ENCODE results near the gene PTK7. TPM values are rescaled to one million over a fixed set of nuclear protein-coding genes. Genes with fewer than 3 reads are reported as not detected.

PTK7 gene
- total RNA-seq, 1 experiment from 2014 or later = 165 TPM

DNA sequence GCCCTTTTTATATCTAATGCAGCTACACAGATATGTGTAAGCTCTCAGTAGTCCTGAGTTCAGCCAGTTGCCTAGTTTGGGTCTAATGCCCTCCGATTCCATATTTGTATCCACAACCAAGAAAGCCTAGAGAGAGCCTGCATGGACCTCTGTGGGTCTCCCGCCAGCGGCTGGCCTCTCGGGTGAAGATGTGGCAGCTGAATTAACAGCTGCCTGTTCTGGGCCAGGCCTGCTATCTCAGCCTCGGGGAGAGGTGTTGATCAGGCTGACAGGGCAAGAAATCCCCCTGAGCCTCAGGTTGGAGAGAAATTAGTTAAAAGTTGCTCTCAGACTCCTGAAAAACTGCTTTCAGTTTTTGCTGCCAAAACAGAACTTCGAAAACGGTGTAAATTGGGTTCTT lies 19.8 kb downstream of the PTK7 start:
- Mint-ChIP-seq H3K27me3 (ENCODE audit: low read depth) (no peaks in the 10 kb centered on the region), H3K9me3 (no peaks in the 10 kb centered on the region), H3K4me1 (peaks cover 70% of the 10 kb centered on the region), H3K36me3 (no peaks in the 10 kb centered on the region), H3K27ac (peak overlapping the region; percentile 97), H3K4me3 (peak overlapping the region; percentile 8; the same call in 1 of the 2 replicates)
- ChIA-PET POLR2A (interaction anchor here (0.8 to 2.0 kb wide), 3 partner anchors 12 to 20 kb away, joined by 5 to 10 read pairs (median 6); partner anchors contain the start of gene PTK7), CTCF (interaction anchor here (0.6 to 2.0 kb wide), 6 partner anchors 14 to 133 kb away, joined by 3 to 11 read pairs (median 6); partner anchors contain the start of gene DNPH1)
- no peak for TF ChIP-seq EMX1 (CRISPR knock-in tag; IDR thresholded peaks at IDR 0.05)
- no peak for TF ChIP-seq ATF1 (CRISPR knock-in tag; IDR thresholded peaks at IDR 0.05)
- TF ChIP-seq HMGA2 (CRISPR knock-in tag; IDR thresholded peaks at IDR 0.05) = no peak
- ATAC-seq (peak; percentile 9; the same call in 1 of the 2 replicates), DNase-seq (ENCODE audit: low spot score) (no peak)

DNA sequence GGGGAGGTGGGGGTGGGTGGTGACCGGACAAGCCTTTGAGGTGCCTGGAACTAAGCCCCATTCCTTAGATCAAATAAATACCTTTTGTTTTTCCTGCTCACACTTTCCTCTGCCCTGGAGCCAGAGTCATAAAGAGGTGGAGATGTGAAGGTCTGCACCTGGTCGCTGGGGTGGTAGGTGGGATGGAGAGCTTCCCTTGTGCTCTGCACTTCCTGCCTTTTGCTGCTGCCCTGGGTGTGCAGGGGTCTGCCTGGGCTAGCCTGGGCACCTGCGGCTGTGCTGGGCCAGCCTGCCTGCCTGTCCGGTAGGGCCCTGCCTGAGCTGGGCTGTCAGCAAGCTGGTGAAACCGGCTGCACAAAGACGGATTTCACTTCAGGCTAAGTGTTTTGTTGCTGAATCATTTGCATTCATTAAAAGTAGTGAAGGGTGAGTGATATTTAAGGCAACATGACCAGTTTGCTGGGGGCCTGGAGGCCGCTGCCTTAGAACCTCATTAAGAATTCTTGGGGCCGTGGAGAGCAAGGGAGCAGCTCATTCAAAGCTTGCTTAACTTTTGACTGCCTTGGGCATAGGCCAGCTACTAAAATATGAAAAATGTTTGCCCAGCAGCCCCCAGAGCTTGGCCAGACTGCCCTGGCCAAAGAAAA lies 20.5 kb downstream of the PTK7 start:
- TF ChIP-seq ERG (CRISPR knock-in tag; IDR thresholded peaks at IDR 0.05) (no peak), ZNF121 (CRISPR knock-in tag; IDR thresholded peaks at IDR 0.05) (peak; percentile 92)
- CTCF ChIA-PET = interaction anchor here (0.6 to 2.0 kb wide), 9 partner anchors 13 to 132 kb away, joined by 3 to 11 read pairs (median 4); partner anchors contain the start of genes DNPH1 and PTK7
- Mint-ChIP-seq H3K9me3 (no peaks in the 10 kb centered on the region), H3K4me1 (peaks cover 64% of the 10 kb centered on the region), H3K36me3 (no peaks in the 10 kb centered on the region), H3K27ac (peak overlapping the region; percentile 97), H3K4me3 (peak overlapping the region; percentile 10), H3K27me3 (ENCODE audit: low read depth) (no peaks in the 10 kb centered on the region)
- POLR2A ChIA-PET = interaction anchor here (0.8 to 2.0 kb wide), 6 partner anchors 11 to 43 kb away, joined by 3 to 10 read pairs (median 4); partner anchors contain the start of genes CUL7, KLC4, MRPL2 and PTK7
- ATAC-seq (peak; percentile 81), DNase-seq (ENCODE audit: low spot score) (peak; percentile 51)

- DNase-seq (ENCODE audit: low spot score) (no peak), ATAC-seq (peak; percentile 6; the same call in 1 of the 2 replicates)
- Mint-ChIP-seq H3K9me3 (no peaks in the 10 kb centered on the region), H3K27me3 (ENCODE audit: low read depth) (no peaks in the 10 kb centered on the region), H3K4me3 (peak overlapping the region; percentile 10; the same call in 1 of the 2 replicates), H3K4me1 (peaks cover 63% of the 10 kb centered on the region), H3K36me3 (no peaks in the 10 kb centered on the region), H3K27ac (peak overlapping the region; percentile 97)
- TF ChIP-seq, protein P1, sequence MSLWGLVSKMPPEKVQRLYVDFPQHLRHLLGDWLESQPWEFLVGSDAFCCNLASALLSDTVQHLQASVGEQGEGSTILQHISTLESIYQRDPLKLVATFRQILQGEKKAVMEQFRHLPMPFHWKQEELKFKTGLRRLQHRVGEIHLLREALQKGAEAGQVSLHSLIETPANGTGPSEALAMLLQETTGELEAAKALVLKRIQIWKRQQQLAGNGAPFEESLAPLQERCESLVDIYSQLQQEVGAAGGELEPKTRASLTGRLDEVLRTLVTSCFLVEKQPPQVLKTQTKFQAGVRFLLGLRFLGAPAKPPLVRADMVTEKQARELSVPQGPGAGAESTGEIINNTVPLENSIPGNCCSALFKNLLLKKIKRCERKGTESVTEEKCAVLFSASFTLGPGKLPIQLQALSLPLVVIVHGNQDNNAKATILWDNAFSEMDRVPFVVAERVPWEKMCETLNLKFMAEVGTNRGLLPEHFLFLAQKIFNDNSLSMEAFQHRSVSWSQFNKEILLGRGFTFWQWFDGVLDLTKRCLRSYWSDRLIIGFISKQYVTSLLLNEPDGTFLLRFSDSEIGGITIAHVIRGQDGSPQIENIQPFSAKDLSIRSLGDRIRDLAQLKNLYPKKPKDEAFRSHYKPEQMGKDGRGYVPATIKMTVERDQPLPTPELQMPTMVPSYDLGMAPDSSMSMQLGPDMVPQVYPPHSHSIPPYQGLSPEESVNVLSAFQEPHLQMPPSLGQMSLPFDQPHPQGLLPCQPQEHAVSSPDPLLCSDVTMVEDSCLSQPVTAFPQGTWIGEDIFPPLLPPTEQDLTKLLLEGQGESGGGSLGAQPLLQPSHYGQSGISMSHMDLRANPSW (CRISPR knock-in tag; conservative IDR thresholded peaks at IDR 0.05; ENCODE audit: low read depth) = no peak
- TF ChIP-seq ZNF671 (CRISPR knock-in tag; IDR thresholded peaks at IDR 0.05) = no peak
- no peak for TF ChIP-seq FOXJ3 (CRISPR knock-in tag; IDR thresholded peaks at IDR 0.05; ENCODE audit: borderline replicate concordance)
- no peak for TF ChIP-seq ZNF232 (CRISPR knock-in tag; IDR thresholded peaks at IDR 0.05)
- TF ChIP-seq TCF7 (CRISPR knock-in tag; IDR thresholded peaks at IDR 0.05; ENCODE audit: low read depth) = no peak
- TF ChIP-seq GTF2I (CRISPR knock-in tag; conservative IDR thresholded peaks at IDR 0.05) = no peak
- TF ChIP-seq ZMAT4 (CRISPR knock-in tag; IDR thresholded peaks at IDR 0.05) = no peak
- no peak for TF ChIP-seq CREM (CRISPR knock-in tag; IDR thresholded peaks at IDR 0.05)
- TF ChIP-seq FOXK1 (CRISPR knock-in tag; IDR thresholded peaks at IDR 0.05) = no peak
- no peak for TF ChIP-seq AFF4 (CRISPR knock-in tag; IDR thresholded peaks at IDR 0.05; ENCODE audit: borderline replicate concordance)
- no peak for TF ChIP-seq ZNF423 (CRISPR knock-in tag; IDR thresholded peaks at IDR 0.05)
- TF ChIP-seq, protein P2, sequence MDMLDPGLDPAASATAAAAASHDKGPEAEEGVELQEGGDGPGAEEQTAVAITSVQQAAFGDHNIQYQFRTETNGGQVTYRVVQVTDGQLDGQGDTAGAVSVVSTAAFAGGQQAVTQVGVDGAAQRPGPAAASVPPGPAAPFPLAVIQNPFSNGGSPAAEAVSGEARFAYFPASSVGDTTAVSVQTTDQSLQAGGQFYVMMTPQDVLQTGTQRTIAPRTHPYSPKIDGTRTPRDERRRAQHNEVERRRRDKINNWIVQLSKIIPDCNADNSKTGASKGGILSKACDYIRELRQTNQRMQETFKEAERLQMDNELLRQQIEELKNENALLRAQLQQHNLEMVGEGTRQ (CRISPR knock-in tag; IDR thresholded peaks at IDR 0.05) = no peak
- TF ChIP-seq GRHL2 (CRISPR knock-in tag; IDR thresholded peaks at IDR 0.05; ENCODE audit: insufficient replicate concordance, severe bottlenecking) = no peak
- TF ChIP-seq, protein P3, sequence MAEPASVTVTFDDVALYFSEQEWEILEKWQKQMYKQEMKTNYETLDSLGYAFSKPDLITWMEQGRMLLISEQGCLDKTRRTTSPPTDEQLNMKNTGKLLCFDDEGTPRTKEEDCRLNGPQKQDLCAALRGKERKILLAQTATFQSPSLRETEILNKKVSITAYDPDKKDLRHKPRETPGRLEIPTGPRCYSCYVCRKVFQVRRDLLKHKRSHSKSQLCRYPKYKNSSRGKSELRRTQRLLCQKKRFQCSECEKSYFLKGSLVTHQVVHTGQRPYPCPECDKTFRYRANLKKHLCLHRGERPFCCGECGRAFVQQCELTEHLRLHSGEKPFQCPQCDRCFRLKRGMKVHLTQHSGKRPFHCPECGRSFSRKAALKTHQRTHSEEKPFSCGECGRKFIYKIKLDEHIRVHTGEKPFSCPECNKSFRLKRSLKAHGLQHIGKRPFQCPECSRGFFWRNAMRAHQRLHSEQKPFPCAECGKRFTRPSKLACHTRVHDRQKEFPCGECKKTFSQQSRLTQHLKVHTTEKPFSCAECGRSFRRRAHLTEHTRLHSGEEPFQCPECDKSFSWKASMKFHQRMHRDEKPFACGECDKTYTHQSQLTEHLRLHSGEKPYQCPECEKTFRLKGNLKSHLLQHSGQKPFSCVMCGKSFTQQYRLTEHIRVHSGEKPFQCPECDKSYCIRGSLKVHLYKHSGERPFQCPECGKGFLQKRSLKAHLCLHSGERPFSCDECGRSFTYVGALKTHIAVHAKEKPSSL (CRISPR knock-in tag; conservative IDR thresholded peaks at IDR 0.05) = no peak
- ChIA-PET POLR2A (interaction anchor here (0.9 to 2.0 kb wide), 5 partner anchors 10 to 43 kb away, joined by 3 to 10 read pairs (median 4); partner anchors contain the start of genes CUL7, KLC4, MRPL2 and PTK7), CTCF (interaction anchor here (0.6 to 2.0 kb wide), 7 partner anchors 16 to 132 kb away, joined by 3 to 11 read pairs (median 4); partner anchors contain the start of genes DNPH1 and PTK7)
Observed at GRCh38 chr6:43097098-43097489, 21.0 kb downstream of the PTK7 start.

All from WTC11 (cell line).